Measurements from ENCODE around the gene CISH.

CISH gene

DNA sequence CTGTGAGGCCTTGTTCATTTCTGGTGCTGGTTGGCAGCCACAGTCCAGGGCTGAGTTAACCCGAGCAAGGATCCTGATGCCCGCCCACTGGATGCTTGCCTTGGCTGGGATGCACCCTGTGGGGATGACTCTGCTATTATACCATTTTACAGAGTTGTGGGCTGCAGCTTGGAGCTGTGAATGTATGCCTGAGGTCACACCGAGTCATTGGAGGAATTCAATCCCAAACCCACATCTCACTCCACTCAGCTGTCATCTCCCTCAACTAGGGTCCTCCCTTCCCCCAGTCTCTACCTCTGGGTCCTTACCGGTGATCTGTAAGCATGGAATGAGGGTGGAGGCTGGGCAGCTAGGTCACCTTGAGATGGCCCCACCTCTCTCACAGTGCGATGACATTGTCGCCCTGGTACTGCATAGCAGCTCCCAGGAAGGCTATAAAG, 27.5 kb upstream of the CISH start:
- no peak for DNase-seq (ENCODE audit: low read depth)
- no peak overlapping the region for H3K4me3 ChIP-seq (ENCODE audit: low read depth, low read length)
- TF ChIP-seq, protein P1, sequence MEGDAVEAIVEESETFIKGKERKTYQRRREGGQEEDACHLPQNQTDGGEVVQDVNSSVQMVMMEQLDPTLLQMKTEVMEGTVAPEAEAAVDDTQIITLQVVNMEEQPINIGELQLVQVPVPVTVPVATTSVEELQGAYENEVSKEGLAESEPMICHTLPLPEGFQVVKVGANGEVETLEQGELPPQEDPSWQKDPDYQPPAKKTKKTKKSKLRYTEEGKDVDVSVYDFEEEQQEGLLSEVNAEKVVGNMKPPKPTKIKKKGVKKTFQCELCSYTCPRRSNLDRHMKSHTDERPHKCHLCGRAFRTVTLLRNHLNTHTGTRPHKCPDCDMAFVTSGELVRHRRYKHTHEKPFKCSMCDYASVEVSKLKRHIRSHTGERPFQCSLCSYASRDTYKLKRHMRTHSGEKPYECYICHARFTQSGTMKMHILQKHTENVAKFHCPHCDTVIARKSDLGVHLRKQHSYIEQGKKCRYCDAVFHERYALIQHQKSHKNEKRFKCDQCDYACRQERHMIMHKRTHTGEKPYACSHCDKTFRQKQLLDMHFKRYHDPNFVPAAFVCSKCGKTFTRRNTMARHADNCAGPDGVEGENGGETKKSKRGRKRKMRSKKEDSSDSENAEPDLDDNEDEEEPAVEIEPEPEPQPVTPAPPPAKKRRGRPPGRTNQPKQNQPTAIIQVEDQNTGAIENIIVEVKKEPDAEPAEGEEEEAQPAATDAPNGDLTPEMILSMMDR (IDR thresholded peaks at IDR 0.05; ENCODE audit: low read depth, low read length, missing control alignments), result no peak

DNA sequence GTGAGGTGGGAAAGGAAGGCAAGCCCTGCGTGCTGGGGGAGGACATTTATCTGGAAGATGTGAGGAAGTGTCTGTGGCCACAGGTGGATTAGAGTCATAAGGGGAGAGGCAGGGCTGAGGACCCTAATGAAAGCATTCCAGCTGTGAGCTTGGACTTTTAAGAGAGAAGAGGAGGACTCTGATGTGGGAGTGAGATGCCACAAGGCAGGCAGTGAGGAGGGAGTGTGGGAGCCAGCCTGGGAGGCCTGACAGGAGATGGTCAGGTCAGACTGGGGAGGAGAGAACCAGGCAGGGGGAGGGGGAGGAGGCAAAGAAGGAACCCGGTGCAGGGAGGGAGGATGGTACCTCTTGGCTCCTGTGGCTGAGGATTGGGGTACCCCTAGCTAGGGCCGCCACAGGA, 26.4 kb upstream of the CISH start:
- DNase-seq (ENCODE audit: low read depth), result no peak
- no peak overlapping the region for H3K4me3 ChIP-seq (ENCODE audit: low read depth, low read length)
- TF ChIP-seq, protein P1 (IDR thresholded peaks at IDR 0.05; ENCODE audit: low read depth, low read length, missing control alignments), result no peak

DNA sequence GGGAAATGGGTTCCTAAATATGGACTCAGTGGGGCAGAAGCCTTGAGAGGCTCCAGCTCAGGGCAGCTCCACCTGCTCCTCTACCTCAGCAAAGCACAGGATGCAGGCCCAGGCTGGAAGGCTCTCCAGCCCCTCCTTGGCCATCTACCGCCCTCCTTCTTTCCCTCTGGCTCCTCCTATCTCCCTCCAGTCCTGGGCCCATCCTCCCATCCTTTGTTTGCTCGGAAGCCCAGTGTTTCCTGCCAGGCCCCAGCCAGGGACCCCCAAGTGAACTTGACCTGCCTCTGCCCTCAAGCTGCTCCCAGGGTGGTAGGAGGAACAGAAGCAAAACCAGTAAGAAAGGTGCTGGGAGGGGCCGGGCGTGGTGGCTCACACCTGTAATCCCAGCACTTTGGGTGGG, 25.4 kb upstream of the CISH start:
- TF ChIP-seq, protein P1 (IDR thresholded peaks at IDR 0.05; ENCODE audit: low read depth, low read length, missing control alignments), result no peak
- no peak for DNase-seq (ENCODE audit: low read depth)
- no peak overlapping the region for H3K4me3 ChIP-seq (ENCODE audit: low read depth, low read length)

DNA sequence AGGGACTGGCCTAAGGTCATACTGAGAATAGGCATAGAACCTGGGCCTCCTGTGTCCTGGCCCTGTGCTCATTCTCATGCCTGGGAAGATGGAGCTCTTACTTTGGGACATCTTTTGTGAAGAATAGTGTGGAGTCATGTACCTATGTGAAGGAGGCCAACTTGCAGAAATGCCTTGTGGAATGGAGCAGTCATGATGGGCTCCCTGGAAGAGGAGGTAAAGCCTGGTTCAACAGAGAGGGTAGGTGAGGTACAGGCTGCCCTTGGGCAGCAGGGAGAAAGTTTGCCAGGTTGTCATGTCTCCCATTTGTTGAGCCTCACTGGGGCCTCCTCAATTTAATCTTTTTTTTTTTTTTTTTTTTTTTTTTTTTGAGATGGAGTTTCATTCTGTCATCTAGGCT, 23.5 kb upstream of the CISH start:
- TF ChIP-seq, protein P1 (IDR thresholded peaks at IDR 0.05; ENCODE audit: low read depth, low read length, missing control alignments), result no peak
- DNase-seq (ENCODE audit: low read depth), result no peak
- H3K4me3 ChIP-seq (ENCODE audit: low read depth, low read length), result no peak overlapping the region

DNA sequence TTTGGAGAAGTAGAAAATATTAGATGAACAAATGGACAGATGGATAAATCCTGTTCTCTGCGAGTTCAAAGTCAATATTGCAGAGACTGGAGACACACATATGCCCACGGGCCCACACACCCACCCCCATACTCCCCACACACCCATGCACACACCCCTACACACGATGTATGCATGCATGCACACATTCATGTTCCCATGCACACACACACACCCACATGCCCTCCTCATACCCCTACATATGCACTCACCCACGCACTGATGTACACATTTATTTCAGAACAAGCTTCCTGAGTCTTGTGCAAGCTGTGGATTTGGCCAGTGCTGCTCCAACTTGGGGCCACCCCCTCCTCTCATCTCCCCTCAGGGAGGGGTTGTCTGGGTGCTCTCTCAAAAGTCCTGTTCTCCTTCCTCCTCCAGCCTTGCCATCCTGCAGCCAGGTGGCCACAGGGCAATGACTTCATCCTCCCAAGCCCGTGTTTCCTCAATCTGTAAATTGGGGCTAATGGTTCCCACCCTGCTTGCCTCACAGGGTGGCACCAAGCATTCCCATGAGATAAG, 21.7 kb upstream of the CISH start:
- H3K4me3 ChIP-seq (ENCODE audit: low read depth, low read length), result no peak overlapping the region
- TF ChIP-seq, protein P1 (IDR thresholded peaks at IDR 0.05; ENCODE audit: low read depth, low read length, missing control alignments), result no peak
- DNase-seq (ENCODE audit: low read depth), result no peak

DNA sequence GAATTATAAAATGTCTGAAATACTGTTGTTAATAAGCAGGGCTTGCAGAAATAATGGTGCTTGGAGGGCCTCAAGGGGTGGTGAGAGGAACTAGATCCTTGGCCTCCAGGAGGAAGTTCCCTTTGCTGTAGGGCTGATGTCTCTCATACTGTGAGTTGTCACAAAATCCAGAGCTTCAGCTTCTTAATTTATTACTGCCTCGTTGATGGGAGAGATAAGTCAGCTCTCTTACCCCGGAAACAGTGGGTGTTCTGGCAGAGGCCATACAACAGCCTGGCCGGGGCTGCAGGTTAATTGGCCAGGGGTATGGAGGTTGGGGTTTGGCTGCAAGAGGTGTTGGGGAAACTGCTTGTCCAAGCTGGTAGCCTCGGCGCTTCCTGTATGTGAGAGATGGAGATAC, 20.9 kb upstream of the CISH start:
- H3K4me3 ChIP-seq (ENCODE audit: low read depth, low read length), result no peak overlapping the region
- DNase-seq (ENCODE audit: low read depth), result no peak
- TF ChIP-seq, protein P1 (IDR thresholded peaks at IDR 0.05; ENCODE audit: low read depth, low read length, missing control alignments), result no peak

DNA sequence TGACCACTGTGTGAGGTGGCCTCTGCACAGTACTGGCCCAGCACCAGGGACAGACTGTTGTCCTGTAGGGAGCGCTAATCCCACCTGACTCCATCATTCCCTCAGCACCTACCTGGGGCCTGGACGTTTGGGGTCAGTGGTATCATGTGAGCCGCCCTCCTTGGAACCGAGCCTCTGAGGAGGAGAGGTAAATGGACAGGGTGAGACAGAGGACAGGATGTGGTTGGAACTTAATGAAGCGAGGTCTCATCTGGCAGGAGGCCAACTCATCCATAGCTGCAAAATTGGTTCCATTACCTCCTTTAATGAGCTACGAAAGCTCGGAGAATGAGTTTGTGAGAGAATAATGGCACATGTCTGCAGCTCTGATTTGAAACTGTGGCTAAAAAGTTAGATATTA, 19.3 kb upstream of the CISH start:
- TF ChIP-seq, protein P1 (IDR thresholded peaks at IDR 0.05; ENCODE audit: low read depth, low read length, missing control alignments), result no peak
- DNase-seq (ENCODE audit: low read depth), result no peak
- H3K4me3 ChIP-seq (ENCODE audit: low read depth, low read length), result no peak overlapping the region

Measured in GM12864 (cell line).